Skeletal muscle tissue (tissue), 4 donors: ENCODE measurements around the gene KIAA0513. TPM values are rescaled to one million over a fixed set of nuclear protein-coding genes. Genes with fewer than 3 reads are reported as not detected.
"Not testable (repeated sequence)": the region's sequence is repeated elsewhere in the genome, so short reads cannot be mapped to it uniquely, and the experiment has no call there.

Experiments used
- H3K27ac ChIP-seq: one replicate; pipeline ENCODE4 v1.7.0; 2013; ENCODE audit warnings: mild to moderate bottlenecking, low read depth, low read length, inconsistent platforms
- H3K27me3 ChIP-seq, 3 donors: one replicate each; pipeline ENCODE4 v1.7.0; 2013; ENCODE audit warnings: low read length in 3 of 3; ENCODE audit not compliant: control insufficient read depth in 3 of 3, insufficient read depth in 3 of 3
- H3K36me3 ChIP-seq, 3 donors: one replicate each; pipeline ENCODE4 v1.7.0; 2013; ENCODE audit warnings: low read length in 3 of 3; ENCODE audit not compliant: control insufficient read depth in 3 of 3, insufficient read depth in 3 of 3
- H3K4me1 ChIP-seq, 3 donors: one replicate each; pipeline ENCODE4 v1.7.0; 2013; ENCODE audit warnings: low read length in 3 of 3, mild to moderate bottlenecking in 3 of 3; ENCODE audit not compliant: control insufficient read depth in 3 of 3, insufficient read depth in 3 of 3
- H3K4me3 ChIP-seq, 3 donors: one replicate each; pipeline ENCODE4 v1.7.0; 2013; ENCODE audit warnings: low read length in 3 of 3
- H3K9ac ChIP-seq, 3 donors: one replicate each; pipeline ENCODE4 v1.7.0; 2013; ENCODE audit warnings: low read length in 3 of 3, mild to moderate bottlenecking in 3 of 3, moderate library complexity in 2 of 3, low read depth in 1 of 3
- H3K9me3 ChIP-seq, 3 donors: one replicate each; pipeline ENCODE4 v1.7.0; 2013; ENCODE audit warnings: low read length in 3 of 3; ENCODE audit not compliant: control insufficient read depth in 3 of 3
- total RNA-seq: library from RNA; depleted of rRNA; stranded (reverse); fragments of >200 nt; gene quantifications from one replicate; pipeline ENCODE4 v1.2.3, GENCODE V29; 2014
- donor health status: Osteomylitis.

Gene KIAA0513
- total RNA-seq, 1 donor from 2014 or later = 5.7 TPM

DNA sequence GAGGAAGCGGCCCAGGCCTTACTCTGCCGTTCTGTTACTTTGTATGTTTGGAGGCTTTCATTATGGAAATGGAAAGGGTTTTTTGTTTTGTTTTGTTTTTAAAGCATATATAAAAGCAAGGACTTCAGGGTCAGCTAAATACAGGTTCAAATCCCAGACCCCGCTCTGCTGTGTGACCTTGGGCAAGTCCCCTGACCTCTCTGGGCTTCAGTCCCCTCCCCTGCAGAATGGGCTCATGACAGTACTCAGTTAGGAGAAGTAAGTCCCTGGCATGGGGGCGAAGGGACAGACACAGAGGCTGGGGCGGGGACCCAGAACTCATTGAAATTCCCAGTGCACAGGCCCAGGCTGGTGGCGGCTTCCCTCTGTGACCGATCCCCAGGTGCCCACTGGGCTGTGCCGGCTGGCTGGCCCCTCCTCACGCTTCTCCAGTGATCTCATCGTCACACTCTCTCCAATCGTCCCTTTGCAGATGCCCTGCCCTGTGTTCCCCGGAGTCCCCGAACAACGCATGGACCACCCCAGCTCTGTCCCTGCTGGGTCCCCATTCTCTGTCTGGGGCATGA is 85.7 kb downstream of the KIAA0513 start:
- Histone ChIP-seq H3K9me3 (no peaks in the 10 kb centered on the region), H3K27ac (no peak overlapping the region), H3K9ac (no peak overlapping the region), H3K4me1 (peaks cover 4 to 7% (median 5%) of the 10 kb centered on the region in 3 donors), H3K27me3 (peaks cover 0 to 1% (median 0%) of the 10 kb centered on the region in 3 donors), H3K4me3 (no peak overlapping the region), H3K36me3 (no peaks in the 10 kb centered on the region)

DNA sequence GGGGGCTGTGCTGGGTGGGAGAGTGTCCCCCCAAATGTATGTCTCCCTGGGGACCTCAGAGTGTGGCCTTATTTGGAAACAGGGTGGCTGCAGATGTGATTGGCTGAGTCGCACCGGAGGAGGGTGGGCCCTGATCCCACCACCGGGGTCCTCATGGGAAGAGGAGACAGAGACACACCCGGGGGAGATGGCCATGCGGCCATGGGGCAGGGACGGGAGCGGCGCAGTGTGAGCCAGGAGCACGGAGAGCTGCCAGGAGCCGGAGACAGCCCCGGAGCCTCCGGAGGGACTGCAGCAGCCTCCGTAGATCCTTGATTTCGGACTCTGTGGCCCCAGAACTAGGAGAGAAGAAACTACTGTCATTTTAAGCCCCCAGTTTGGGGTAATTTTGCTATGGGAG is 86.3 kb downstream of the KIAA0513 start:
- no peaks in the 10 kb centered on the region for H3K9me3 ChIP-seq
- H3K4me1 ChIP-seq = peaks cover 4 to 7% (median 5%) of the 10 kb centered on the region in 3 donors
- H3K27ac ChIP-seq = no peak overlapping the region
- H3K36me3 ChIP-seq = no peaks in the 10 kb centered on the region
- H3K4me3 ChIP-seq = no peak overlapping the region
- H3K27me3 ChIP-seq = no peaks in the 10 kb centered on the region
- no peak overlapping the region for H3K9ac ChIP-seq

DNA sequence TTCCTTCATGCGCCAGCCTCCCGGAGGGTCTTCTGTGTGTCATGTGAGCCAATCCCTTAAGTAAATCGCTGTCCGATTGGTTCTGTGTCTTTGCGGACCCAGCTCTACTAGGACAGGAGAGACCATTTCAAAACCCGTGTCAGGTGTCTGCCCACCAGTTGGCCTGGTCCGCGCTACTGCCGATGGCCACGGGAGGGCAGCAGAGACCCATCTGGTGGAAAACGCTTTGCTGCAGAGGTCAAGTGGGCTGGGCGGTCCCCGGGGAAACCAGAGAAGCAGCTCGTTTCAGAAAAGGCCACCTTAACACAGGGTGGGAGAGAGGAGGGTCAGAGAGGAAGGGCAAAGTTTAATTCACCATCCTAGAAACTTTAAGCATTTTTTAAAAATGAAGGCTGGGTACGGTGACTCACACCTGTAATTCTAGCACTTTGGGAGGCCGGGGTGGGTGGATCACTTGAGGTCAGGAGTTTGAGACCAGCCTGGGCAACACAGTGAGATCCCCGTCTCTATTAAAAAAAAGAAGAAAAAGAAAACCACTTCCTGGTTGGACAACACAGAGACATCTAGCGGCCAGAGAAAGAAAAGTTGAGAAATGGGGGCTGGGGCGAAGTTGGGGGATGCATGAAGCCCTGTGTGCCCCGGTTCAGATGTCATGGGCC is 87.4 kb downstream of the KIAA0513 start:
- peaks cover 4 to 7% (median 5%) of the 10 kb centered on the region in 3 donors for H3K4me1 ChIP-seq
- peak overlapping the region in 2 of 3 donors; percentile 16 to 38 for H3K4me3 ChIP-seq
- no peaks in the 10 kb centered on the region for H3K9me3 ChIP-seq
- no peaks in the 10 kb centered on the region for H3K36me3 ChIP-seq
- peak overlapping the region in 2 of 3 donors; percentile 16 to 62 for H3K9ac ChIP-seq
- H3K27ac ChIP-seq = no peak overlapping the region
- no peaks in the 10 kb centered on the region for H3K27me3 ChIP-seq

DNA sequence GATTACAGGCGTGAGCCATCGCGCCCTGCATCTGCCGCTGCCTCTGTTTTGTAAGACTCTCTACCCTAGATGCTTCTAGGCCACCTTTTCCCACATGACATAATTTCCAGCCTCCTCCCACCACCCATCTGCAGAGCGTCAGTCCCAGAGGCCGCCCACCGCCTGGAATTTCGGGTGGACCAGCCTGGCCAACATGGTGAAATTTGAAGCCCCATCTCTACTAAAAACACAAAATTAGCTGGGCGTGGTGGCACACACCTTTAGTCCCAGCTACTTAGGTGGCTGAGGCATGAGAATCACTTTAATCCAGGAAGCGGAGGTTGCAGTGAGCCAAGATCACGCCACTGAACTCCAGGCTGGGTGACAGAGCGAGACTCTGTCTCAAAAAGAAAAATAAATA is 89.8 kb downstream of the KIAA0513 start:
- Histone ChIP-seq H3K4me3 (no peak overlapping the region), H3K27me3 (no peaks in the 10 kb centered on the region), H3K9ac (no peak overlapping the region), H3K36me3 (no peaks in the 10 kb centered on the region), H3K4me1 (peaks cover 4 to 7% (median 5%) of the 10 kb centered on the region in 3 donors), H3K9me3 (no peaks in the 10 kb centered on the region), H3K27ac (no peak overlapping the region)

DNA sequence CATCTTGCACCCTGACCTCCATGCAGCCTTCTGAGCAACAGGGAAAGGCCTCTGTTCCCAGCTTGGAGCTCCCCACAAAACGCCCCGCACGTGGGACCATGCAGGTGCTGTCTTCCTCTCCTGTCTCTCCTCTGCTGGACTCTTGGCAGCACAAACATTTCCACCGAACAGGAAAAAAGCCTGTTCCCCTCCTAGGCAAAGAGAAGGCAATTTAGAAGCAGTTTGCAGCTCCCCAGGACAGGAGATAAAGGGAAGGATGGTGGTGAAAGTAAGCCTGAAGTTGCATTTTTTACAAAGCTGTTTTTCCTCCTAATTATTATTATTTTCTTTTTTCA is 92.4 kb downstream of the KIAA0513 start:
- Histone ChIP-seq H3K27me3 (no peaks in the 10 kb centered on the region), H3K9me3 (no peaks in the 10 kb centered on the region), H3K4me3 (no peak overlapping the region), H3K4me1 (peaks cover 17 to 21% (median 18%) of the 10 kb centered on the region in 3 donors), H3K27ac (no peak overlapping the region), H3K36me3 (no peaks in the 10 kb centered on the region), H3K9ac (peak overlapping the region in 1 of 3 donors; percentile 16)

DNA sequence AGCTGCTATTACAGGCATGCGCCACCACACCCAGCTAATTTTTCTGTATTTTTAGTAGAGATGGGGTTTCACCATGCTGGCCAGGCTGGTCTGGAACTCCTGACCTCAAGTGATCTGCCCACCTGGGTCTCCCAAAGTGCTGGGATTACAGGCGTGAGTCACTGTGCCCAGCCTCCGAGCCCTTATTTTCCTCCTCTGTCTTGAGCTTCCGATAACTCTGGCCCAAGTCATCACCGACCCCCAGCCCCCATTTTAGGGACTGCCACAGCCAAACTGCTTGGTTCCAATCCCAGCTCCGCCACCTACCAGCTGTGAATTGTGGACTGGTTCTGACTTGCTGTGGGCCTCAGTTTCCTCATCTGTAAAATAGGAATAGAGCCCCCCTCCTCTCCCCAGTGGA is 95.8 kb downstream of the KIAA0513 start:
- not testable (repeated sequence) for H3K27me3 ChIP-seq, H3K36me3 ChIP-seq, H3K9me3 ChIP-seq
- peak overlapping the region; percentile 59 to 76 (median 74) for H3K9ac ChIP-seq
- peak overlapping the region in 2 of 3 donors; percentile 51 to 52 for H3K4me3 ChIP-seq
- H3K4me1 ChIP-seq = peaks cover 36 to 40% (median 37%) of the 10 kb centered on the region in 3 donors
- H3K27ac ChIP-seq = peak overlapping the region; percentile 78

DNA sequence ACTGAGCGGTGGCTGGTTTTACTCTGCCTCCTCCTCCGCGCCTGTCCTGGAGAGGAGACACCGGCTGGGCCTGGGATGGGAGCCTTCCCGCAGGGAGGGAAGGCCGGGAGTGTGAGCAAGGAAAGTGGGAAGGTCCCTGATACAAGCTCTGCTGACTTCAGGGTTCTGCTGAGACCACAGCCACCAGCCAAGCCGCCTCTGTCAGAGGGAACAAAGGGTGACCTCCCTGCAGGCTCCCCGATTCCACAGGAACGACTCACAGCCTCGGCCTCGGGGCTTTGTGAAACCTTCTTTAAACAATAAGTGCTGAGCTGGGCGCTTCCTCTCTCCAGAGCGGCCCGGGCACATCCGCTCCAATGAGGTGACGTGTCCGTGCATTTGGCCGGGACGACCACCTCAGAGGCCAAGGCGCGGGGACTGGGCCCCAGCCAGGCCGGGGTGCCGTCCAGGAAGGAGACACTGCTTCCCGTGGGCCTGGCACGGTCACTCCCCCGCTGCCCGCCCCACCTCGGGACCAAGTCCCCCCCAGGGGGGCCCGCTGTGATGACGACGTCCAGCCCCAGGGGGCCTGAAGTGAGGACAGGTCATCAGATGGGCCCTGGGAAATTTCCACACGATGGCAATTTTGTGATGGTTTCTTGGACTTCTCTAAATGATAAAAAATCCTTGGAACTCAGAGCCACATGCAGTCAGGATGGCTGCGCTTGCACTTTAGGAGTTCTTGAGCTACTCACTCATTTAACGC is 96.5 kb downstream of the KIAA0513 start:
- Histone ChIP-seq H3K36me3 (no peaks in the 10 kb centered on the region), H3K4me3 (peak overlapping the region in 2 of 3 donors; percentile 51 to 52), H3K9ac (peak overlapping the region; percentile 59 to 76 (median 74)), H3K27ac (peak overlapping the region; percentile 78), H3K27me3 (no peaks in the 10 kb centered on the region), H3K4me1 (peaks cover 37 to 40% (median 40%) of the 10 kb centered on the region in 3 donors), H3K9me3 (no peaks in the 10 kb centered on the region)

DNA sequence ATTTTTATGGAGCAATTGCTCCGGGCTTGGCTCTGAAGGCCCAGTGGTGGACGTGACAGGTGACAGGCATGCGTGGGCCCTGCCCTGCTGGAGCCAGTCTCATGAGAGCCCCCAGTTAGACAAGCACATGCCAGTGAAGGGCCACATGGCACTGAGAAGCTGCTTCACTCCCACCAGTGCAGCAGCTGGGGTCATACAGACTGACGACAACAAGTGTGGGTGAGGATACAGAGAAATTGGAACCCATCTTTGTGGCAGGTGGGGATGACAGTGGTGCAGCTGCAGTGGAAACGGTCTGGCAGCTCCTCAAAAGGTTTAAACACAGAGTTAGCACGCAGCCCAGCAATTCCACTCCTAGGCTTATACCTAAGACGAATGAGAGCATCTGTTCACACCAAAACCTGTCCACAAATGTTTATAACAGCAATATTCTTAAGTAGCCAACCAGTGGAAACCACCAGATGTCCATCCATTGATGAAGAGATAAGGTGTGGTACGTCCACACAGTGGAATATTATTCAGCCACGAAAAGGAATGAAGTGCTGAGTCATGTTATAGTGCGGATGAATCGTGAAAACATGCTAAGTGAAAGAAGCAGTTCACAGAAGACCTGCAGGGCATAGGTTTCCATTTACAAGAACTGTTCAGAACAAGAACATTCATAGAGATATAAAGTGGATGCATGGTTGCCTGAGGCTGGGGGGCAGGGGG is 97.2 kb downstream of the KIAA0513 start:
- Histone ChIP-seq H3K4me3 (no peak overlapping the region), H3K4me1 (peaks cover 39 to 43% (median 41%) of the 10 kb centered on the region in 3 donors), H3K9ac (peak overlapping the region; percentile 17 to 74 (median 59)), H3K27ac (peak overlapping the region; percentile 78), H3K27me3 (no peaks in the 10 kb centered on the region), H3K9me3 (no peaks in the 10 kb centered on the region), H3K36me3 (no peaks in the 10 kb centered on the region)

DNA sequence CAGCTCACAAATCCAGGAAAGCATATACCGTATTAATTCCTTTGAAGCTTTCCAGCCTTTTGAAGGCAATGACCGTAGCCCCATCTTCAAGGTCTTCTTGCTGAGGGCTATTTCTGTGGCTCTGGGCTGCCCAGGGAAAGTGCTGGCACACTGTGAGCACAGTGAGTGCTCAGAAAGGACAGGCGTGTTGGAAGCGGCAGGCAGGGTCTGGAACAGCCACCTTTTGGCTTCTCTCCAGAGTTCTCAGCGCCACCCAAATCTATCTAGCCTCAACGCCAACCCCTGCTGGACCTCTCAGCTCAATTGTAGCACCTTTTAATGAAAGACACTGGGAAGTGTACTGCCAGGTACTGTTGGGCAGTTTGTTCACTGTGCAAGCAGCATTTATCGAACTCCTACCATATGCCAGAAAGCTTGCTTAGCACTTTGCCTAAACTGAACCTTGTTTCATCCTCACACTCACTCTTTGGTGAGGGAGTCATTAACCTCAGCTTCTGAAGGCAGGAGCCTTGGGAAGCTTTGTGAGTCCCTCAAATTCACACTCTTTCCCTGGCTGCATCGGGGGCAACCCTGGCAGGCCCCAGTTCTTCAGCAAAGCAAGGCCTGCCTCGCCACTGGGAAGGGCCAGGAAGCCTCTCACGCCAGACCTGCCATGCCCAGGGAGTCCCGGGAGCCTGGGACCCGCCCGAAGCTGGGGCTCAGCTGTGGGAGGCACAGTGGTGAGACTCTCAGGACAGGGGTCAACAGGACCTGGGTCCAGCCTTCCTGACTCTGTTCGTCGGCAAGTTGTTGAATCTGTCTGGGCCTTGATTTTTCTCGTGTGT is 98.2 kb downstream of the KIAA0513 start:
- Histone ChIP-seq H3K4me3 (peak overlapping the region in 1 of 3 donors; percentile 52), H3K27ac (peak overlapping the region; percentile 93), H3K36me3 (no peaks in the 10 kb centered on the region), H3K27me3 (no peaks in the 10 kb centered on the region), H3K9me3 (no peaks in the 10 kb centered on the region), H3K9ac (peak overlapping the region; percentile 66 to 82 (median 79)), H3K4me1 (peaks cover 47 to 53% (median 51%) of the 10 kb centered on the region in 3 donors)
